Measurements from ENCODE around the gene PGS1. TPM values are rescaled to one million over a fixed set of nuclear protein-coding genes. Genes with fewer than 3 reads are reported as not detected.

Gene PGS1
- total RNA-seq, 2 donors from 2014 or later: 21.2 to 21.8 TPM

GRCh38 chr17:78390241-78391050 lies 12.0 kb downstream of the PGS1 start:
- Histone ChIP-seq H3K4me1 (peaks cover 0 to 63% of the 10 kb centered on the region in 2 donors), H3K36me3 (no peaks in the 10 kb centered on the region), H3K4me3 (no peak overlapping the region), H3K27ac (peak overlapping the region in 1 of 2 donors; percentile 39), H3K9me3 (no peaks in the 10 kb centered on the region), H3K27me3 (no peaks in the 10 kb centered on the region)
- DNase-seq (ENCODE audit: low spot score): no peak
- no peak for TF ChIP-seq CTCF (IDR thresholded peaks at IDR 0.05)

DNA sequence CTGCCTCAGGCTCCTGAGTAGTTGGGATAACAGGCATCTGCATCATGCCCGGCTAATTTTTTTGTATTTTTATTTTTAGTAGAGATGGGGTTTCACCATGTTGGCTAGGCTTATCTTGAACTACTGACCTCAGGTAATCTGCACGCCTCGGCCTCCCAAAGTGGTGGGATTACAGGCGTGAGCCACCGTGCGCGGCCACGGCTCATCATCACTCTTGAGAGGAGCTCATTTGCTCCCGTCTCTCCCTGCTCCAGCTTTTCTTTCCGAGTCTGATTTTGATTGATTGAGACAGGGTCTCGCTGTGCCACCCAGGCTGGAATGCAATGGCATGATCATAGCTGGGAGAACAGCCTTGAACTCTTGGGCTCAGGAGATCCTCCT lies 12.6 kb downstream of the PGS1 start:
- Histone ChIP-seq H3K27me3 (no peaks in the 10 kb centered on the region), H3K4me1 (peaks cover 0 to 59% of the 10 kb centered on the region in 2 donors), H3K9me3 (no peaks in the 10 kb centered on the region), H3K36me3 (no peaks in the 10 kb centered on the region), H3K4me3 (no peak overlapping the region), H3K27ac (no peak overlapping the region)
- no peak for TF ChIP-seq CTCF (IDR thresholded peaks at IDR 0.05)
- no peak for DNase-seq (ENCODE audit: low spot score)

DNA sequence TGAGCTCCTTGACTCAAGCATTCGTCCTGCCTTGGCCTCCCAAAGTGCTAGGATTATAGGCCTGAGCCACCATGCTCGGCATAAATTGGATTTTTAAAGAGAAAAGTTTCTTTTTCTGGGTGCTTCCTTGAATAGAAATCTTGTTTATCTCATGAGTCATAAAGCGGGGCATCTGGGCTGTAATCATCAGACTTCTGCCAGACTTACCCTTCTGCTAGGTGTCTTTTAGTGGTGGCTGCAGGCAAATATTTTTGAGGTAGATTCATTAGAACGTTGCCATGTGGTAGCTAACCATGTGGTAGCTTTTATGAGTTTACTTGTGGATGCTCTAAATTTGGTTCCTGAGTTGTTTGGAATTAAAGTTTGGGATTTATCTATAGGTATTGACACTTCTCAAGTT lies 13.4 kb downstream of the PGS1 start:
- Histone ChIP-seq H3K4me3 (no peak overlapping the region), H3K36me3 (no peaks in the 10 kb centered on the region), H3K27ac (no peak overlapping the region), H3K9me3 (no peaks in the 10 kb centered on the region), H3K4me1 (peaks cover 0 to 59% of the 10 kb centered on the region in 2 donors), H3K27me3 (no peaks in the 10 kb centered on the region)
- DNase-seq (ENCODE audit: low spot score): no peak
- no peak for TF ChIP-seq CTCF (IDR thresholded peaks at IDR 0.05)

DNA sequence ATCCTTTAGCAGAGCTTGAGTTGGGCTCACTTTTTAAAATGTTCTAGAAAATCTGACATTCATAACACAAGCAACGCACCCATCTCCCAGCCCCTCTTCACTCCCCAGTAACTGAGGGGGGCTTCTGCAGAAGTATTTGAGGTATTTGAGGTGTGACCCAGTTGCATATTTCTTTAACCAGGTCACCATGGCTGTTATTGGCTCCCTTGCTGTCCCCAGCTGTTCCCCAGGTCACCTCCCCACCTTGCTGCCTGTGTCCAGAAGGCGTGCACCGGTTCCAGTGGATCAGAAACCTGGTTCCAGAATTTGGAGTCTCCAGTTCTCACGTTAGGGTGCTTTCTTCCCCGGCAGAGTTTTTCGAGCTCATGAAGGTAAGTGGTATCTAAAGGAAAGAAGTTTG lies 13.8 kb downstream of the PGS1 start:
- DNase-seq (ENCODE audit: low spot score): no peak
- Histone ChIP-seq H3K27me3 (no peaks in the 10 kb centered on the region), H3K27ac (no peak overlapping the region), H3K4me3 (no peak overlapping the region), H3K9me3 (no peaks in the 10 kb centered on the region), H3K36me3 (no peaks in the 10 kb centered on the region), H3K4me1 (peaks cover 0 to 59% of the 10 kb centered on the region in 2 donors)
- TF ChIP-seq CTCF (IDR thresholded peaks at IDR 0.05): no peak

GRCh38 chr17:78393575-78393974 lies 15.1 kb downstream of the PGS1 start:
- H3K4me1 ChIP-seq: peaks cover 0 to 59% of the 10 kb centered on the region in 2 donors
- no peak overlapping the region for H3K27ac ChIP-seq
- H3K9me3 ChIP-seq: no peaks in the 10 kb centered on the region
- no peak for TF ChIP-seq CTCF (IDR thresholded peaks at IDR 0.05)
- peaks cover 5% of the 10 kb centered on the region for H3K36me3 ChIP-seq
- no peak overlapping the region for H3K4me3 ChIP-seq
- H3K27me3 ChIP-seq: no peaks in the 10 kb centered on the region
- DNase-seq (ENCODE audit: low spot score): no peak

DNA sequence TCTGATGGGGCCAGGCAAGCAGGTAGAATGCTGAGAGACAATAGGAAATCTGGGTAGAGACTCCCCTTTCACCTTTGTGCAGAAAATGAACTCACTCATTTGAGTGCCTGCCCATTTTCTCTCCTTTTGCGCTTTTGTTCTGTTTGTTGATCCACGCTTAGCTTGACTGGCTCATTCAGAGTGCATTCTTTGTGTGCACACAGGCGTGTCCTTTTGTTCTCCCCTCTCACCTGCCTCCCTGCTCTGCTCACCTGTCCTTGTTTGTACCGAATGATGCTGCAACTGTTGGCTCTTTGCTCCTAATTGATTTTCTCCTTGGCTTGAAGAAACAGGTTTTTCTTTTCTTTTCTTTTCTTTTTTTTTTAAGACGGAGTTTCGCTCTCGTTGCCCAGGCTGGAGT lies 15.8 kb downstream of the PGS1 start:
- no peak for TF ChIP-seq CTCF (IDR thresholded peaks at IDR 0.05)
- no peak for DNase-seq (ENCODE audit: low spot score)
- Histone ChIP-seq H3K4me3 (no peak overlapping the region), H3K9me3 (no peaks in the 10 kb centered on the region), H3K4me1 (peaks cover 0 to 61% of the 10 kb centered on the region in 2 donors), H3K27ac (no peak overlapping the region), H3K27me3 (no peaks in the 10 kb centered on the region), H3K36me3 (peaks cover 12% of the 10 kb centered on the region)
